ENCODE data around the gene HIPK2.

GRCh38 chr7:139576179-139576973 lies 201.4 kb downstream of the HIPK2 start:
- TF ChIP-seq GATA2 (IDR thresholded peaks at IDR 0.05; ENCODE audit: low read depth, low read length) (no peak), GATA3 (IDR thresholded peaks at IDR 0.05; ENCODE audit: low read depth, low read length) (no peak)
